ENCODE results near the gene CBFA2T2. TPM values are rescaled to one million over a fixed set of nuclear protein-coding genes. Genes with fewer than 3 reads are reported as not detected.
"Not testable (repeated sequence)": the region's sequence is repeated elsewhere in the genome, so short reads cannot be mapped to it uniquely, and the experiment has no call there.

CBFA2T2 gene
- total RNA-seq, 1 donor from 2014 or later: 19.6 TPM

DNA sequence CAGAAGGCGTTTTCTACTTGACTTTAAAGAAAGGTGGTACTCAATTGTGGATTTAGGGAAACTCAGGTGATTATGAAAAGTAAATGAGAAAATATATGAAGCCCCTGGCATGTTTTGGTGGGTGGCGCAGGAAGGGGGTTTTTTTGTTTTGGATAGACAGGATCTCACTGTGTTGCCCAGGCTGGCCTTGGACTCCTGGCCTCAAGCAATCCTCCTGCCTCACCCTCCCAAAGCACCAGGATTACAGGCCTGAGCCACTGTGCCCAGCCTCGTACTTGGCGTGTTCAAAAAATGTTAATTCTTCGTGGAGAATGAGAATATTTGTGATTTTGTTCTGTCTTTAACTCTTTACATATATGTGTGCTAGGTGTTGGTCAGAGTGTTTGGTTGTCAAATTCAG is 140.1 kb downstream of the CBFA2T2 start:
- Mint-ChIP-seq H3K4me3 (ENCODE audit: unreplicated experiment) (no peak overlapping the region), H3K36me3 (ENCODE audit: unreplicated experiment) (peaks cover 44% of the 10 kb centered on the region), H3K27ac (ENCODE audit: unreplicated experiment) (no peak overlapping the region), H3K4me1 (ENCODE audit: unreplicated experiment) (no peaks in the 10 kb centered on the region), H3K27me3 (ENCODE audit: unreplicated experiment) (no peaks in the 10 kb centered on the region), H3K9me3 (ENCODE audit: unreplicated experiment) (no peaks in the 10 kb centered on the region)
- TF ChIP-seq, protein P1, sequence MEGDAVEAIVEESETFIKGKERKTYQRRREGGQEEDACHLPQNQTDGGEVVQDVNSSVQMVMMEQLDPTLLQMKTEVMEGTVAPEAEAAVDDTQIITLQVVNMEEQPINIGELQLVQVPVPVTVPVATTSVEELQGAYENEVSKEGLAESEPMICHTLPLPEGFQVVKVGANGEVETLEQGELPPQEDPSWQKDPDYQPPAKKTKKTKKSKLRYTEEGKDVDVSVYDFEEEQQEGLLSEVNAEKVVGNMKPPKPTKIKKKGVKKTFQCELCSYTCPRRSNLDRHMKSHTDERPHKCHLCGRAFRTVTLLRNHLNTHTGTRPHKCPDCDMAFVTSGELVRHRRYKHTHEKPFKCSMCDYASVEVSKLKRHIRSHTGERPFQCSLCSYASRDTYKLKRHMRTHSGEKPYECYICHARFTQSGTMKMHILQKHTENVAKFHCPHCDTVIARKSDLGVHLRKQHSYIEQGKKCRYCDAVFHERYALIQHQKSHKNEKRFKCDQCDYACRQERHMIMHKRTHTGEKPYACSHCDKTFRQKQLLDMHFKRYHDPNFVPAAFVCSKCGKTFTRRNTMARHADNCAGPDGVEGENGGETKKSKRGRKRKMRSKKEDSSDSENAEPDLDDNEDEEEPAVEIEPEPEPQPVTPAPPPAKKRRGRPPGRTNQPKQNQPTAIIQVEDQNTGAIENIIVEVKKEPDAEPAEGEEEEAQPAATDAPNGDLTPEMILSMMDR (IDR thresholded peaks at IDR 0.05): no peak
- DNase-seq (ENCODE audit: extremely low spot score, unreplicated experiment): no peak

DNA sequence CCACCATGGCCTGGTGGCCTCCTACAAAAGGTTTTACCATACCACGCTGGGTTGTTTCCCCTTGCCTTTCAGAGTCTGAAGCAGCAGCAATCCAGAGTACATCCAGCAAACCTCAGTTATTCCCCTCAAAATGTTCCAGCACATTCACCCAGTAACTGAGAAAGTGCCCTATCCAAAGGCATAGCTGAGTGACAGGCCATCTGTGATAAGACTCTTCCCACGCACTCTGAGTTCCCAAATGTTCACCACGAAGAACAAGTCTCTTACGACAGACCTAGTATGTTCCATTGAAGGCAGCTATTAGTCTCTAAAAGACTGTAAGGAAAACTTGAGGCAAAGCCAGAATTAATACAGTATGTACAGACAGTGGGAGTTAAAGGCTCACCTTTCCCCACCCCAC is 140.6 kb downstream of the CBFA2T2 start:
- Mint-ChIP-seq H3K27ac (ENCODE audit: unreplicated experiment) (no peak overlapping the region), H3K9me3 (ENCODE audit: unreplicated experiment) (no peaks in the 10 kb centered on the region), H3K4me3 (ENCODE audit: unreplicated experiment) (no peak overlapping the region), H3K4me1 (ENCODE audit: unreplicated experiment) (peaks cover 2% of the 10 kb centered on the region), H3K27me3 (ENCODE audit: unreplicated experiment) (no peaks in the 10 kb centered on the region), H3K36me3 (ENCODE audit: unreplicated experiment) (peaks cover 40% of the 10 kb centered on the region)
- DNase-seq (ENCODE audit: extremely low spot score, unreplicated experiment): no peak
- TF ChIP-seq, protein P1 (IDR thresholded peaks at IDR 0.05): no peak

DNA sequence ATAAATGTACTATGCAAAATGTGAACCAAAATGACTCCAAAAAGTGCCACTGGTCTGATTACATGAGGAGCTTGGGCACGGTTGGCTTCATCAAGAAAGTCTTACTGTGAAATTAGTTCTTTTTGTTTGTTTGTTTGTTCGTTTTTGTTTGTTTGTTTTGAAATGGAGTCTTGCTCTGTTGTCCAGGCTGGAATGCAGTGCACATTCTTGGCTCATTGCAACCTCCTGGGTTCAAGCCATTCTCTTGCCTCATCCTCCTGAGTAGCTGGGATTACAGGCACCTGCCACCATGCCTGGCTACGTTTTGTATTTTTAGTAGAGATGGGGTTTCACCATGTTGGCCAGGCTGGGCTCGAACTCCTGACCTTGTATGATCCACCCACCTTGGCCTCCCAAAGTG is 142.0 kb downstream of the CBFA2T2 start:
- peaks cover 41% of the 10 kb centered on the region for H3K36me3 Mint-ChIP-seq (ENCODE audit: unreplicated experiment)
- not testable (repeated sequence) for DNase-seq (ENCODE audit: extremely low spot score, unreplicated experiment); H3K9me3 Mint-ChIP-seq (ENCODE audit: unreplicated experiment); H3K4me1 Mint-ChIP-seq (ENCODE audit: unreplicated experiment); H3K27ac Mint-ChIP-seq (ENCODE audit: unreplicated experiment); H3K27me3 Mint-ChIP-seq (ENCODE audit: unreplicated experiment); H3K4me3 Mint-ChIP-seq (ENCODE audit: unreplicated experiment)

DNA sequence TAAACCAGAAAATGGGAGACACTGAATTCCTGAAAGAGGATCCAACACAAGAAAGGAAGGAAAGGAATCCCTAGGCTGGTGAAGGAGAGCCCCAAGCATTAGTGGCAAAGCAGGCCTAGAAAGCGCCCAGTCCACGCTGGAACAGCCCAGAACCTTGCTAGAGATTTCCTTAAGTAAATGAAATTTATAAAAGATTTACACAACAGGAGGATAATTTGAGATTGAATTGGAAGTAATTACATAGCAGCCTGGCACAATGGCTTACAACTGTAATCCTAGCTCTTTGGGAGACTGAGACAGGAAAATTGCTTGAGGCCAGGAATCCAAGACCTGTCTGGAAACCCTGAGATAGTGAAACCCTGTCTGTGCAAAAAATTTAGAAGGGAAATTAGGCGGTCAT is 145.4 kb downstream of the CBFA2T2 start:
- peaks cover 41% of the 10 kb centered on the region for H3K36me3 Mint-ChIP-seq (ENCODE audit: unreplicated experiment)

DNA sequence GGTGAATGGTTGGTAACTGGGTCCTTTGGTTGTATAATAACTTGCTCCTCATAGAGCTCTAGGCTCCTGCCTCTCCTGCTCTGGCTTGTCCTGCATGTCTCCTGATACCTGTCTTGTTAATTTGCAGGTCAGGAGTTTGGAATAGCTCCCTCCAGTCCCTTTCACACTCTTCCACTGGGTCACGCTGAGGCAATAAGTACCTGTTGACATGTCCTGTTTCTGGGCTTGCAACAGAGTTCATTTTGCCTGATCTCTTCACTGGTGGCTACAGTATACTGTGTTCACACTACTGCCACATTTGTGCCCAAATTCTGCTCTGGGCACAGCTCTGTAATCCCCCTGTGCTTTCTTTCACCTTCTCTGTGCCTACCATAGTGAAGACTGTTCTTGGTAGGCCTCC is 146.9 kb downstream of the CBFA2T2 start:
- peak; percentile 38 for DNase-seq (ENCODE audit: extremely low spot score, unreplicated experiment)
- no peaks in the 10 kb centered on the region for H3K9me3 Mint-ChIP-seq (ENCODE audit: unreplicated experiment)
- H3K4me1 Mint-ChIP-seq (ENCODE audit: unreplicated experiment): peaks cover 7% of the 10 kb centered on the region
- H3K36me3 Mint-ChIP-seq (ENCODE audit: unreplicated experiment): peaks cover 45% of the 10 kb centered on the region
- TF ChIP-seq, protein P1 (IDR thresholded peaks at IDR 0.05): no peak
- no peaks in the 10 kb centered on the region for H3K27me3 Mint-ChIP-seq (ENCODE audit: unreplicated experiment)
- no peak overlapping the region for H3K27ac Mint-ChIP-seq (ENCODE audit: unreplicated experiment)
- H3K4me3 Mint-ChIP-seq (ENCODE audit: unreplicated experiment): no peak overlapping the region

More for the DNA sequence above, 145.4 kb downstream of the CBFA2T2 start:
- Mint-ChIP-seq H3K4me3 (ENCODE audit: unreplicated experiment) (no peak overlapping the region), H3K27ac (ENCODE audit: unreplicated experiment) (no peak overlapping the region), H3K27me3 (ENCODE audit: unreplicated experiment) (no peaks in the 10 kb centered on the region), H3K4me1 (ENCODE audit: unreplicated experiment) (peaks cover 7% of the 10 kb centered on the region), H3K9me3 (ENCODE audit: unreplicated experiment) (no peaks in the 10 kb centered on the region)
- DNase-seq (ENCODE audit: extremely low spot score, unreplicated experiment): no peak
- TF ChIP-seq, protein P1 (IDR thresholded peaks at IDR 0.05): no peak

DNA sequence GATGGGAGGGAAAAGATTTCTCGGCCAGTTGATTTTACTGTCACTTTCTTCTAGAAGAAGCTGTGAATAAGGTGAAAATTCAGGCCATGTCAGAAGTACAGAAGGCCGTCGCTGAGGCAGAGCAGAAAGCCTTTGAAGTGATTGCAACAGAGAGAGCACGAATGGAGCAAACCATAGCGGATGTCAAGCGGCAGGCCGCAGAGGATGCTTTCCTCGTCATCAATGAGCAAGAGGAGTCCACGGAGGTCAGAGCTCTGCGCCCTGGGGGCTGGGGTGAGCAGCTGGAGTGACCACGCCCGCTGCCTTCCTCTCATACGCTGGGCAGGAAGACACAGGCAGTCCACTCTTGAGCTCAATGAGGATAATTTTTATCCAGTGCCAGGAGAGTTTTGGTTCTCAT is 150.4 kb downstream of the CBFA2T2 start:
- peaks cover 53% of the 10 kb centered on the region for H3K36me3 Mint-ChIP-seq (ENCODE audit: unreplicated experiment)
- DNase-seq (ENCODE audit: extremely low spot score, unreplicated experiment): no peak
- H3K4me3 Mint-ChIP-seq (ENCODE audit: unreplicated experiment): no peak overlapping the region
- H3K9me3 Mint-ChIP-seq (ENCODE audit: unreplicated experiment): no peaks in the 10 kb centered on the region
- H3K27ac Mint-ChIP-seq (ENCODE audit: unreplicated experiment): no peak overlapping the region
- H3K27me3 Mint-ChIP-seq (ENCODE audit: unreplicated experiment): no peaks in the 10 kb centered on the region
- TF ChIP-seq, protein P1 (IDR thresholded peaks at IDR 0.05): no peak
- peaks cover 7% of the 10 kb centered on the region for H3K4me1 Mint-ChIP-seq (ENCODE audit: unreplicated experiment)
